HG02884 (cell line): ENCODE measurements around the gene CXCL11.
"Not testable (repeated sequence)": the region's sequence is repeated elsewhere in the genome, so short reads cannot be mapped to it uniquely, and the experiment has no call there.

Experiments
- ATAC-seq: cut with Tn5 transposase; IDR thresholded peaks from one replicate; pipeline ENCODE4 v1.9.1; 2021; ENCODE audit warnings: mild to moderate bottlenecking, moderate library complexity; ENCODE audit not compliant: unreplicated experiment

CXCL11 gene

DNA sequence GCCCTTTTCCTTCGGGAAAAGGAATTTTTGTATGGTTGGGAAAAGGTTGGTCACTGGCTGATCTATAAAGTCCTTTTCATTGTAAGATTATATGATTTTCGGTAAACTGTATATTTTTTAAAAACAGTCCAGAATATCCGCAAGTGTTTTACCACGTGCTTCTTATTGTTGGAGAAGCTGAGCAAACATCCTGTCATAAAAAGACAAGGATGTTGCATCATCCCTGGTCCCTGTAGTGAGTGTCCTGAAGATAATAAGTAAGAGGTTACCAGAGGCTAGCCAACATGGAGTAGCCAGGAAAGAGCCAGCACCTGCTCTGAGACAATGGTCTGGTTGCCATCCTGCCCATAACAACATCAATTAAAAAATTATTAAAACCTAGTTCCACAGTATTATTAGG is 33.7 kb downstream of the CXCL11 start:
- ATAC-seq = no peak

DNA sequence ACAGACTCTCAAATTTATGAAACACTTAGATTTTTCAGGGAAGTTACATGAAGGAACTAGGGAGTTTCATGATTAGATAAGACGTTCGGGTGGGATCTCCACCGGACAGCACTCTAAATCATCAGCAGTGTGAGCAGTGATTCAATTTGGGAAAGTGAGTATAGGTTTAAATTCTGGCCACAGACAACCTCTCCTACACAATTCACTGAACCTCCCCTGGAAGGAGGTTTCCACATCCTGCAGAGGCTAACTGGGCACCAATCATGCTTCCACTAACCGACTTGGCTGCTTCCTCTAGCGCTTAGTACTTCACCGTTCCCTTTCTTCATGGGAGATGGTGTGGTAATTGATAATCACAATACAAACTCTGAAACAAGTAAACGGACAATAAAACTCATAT is 34.2 kb downstream of the CXCL11 start:
- no peak for ATAC-seq

DNA sequence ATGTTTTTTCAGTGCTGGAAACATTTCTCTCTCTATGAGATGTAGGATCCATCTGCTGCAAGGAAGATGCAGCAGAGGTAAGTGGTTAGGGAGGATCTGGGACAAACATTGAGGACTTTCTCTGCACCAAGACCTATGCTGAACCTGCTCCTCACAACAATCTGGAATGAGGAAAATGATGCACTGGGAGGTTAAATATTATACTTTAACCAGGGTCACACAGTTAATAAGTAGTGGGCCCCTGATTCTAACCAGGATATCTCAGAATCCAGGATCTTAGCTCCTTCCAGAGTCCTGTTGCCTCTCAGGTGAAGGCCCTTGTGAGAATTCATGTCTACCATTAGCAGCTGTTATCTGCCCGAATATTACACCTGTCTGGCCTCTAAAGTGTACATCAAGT is 35.6 kb downstream of the CXCL11 start:
- no peak for ATAC-seq

DNA sequence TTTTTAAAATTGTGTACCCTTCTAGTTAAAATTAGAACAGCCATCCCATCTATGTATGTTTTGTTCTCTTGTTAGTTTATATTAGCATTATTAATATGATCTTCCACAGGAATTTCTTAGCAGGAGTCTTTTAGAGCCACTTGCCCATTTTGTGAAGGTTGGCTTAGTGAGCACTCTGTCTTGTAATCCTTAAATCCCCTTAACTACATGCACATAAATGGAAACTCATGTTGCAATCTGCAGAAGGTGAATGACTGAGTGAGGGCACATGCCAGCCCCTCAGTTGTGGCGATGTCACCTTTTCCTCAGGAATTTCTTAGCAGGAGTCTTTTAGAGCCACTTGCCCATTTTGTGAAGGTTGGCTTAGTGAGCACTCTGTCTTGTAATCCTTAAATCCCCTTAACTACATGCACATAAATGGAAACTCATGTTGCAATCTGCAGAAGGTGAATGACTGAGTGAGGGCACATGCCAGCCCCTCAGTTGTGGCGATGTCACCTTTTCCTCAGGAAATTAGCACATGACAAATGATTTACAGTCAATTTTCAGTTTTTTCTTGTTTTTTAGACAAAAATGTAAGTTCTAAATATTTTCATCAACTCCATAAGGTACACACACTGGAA is 37.2 kb downstream of the CXCL11 start:
- not testable (repeated sequence) for ATAC-seq

DNA sequence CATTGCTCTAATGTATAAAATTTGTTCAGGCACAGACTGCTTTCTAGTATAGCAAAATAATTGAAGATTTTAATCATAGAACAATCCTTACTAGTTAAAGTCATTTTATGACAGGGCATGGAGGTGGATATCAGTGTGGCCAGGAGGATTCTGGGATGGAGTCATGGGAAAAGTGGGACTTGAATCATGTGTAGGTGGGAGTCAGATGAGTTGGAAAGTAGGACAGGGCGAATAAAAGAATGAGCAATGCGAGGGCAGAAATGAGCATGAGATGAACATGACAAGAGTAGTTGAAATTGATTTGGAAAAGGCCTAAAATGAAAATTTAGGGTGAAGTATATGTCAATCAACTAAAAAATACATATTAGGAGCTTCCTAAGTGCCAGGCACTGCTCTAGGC is 37.9 kb downstream of the CXCL11 start:
- ATAC-seq = no peak

DNA sequence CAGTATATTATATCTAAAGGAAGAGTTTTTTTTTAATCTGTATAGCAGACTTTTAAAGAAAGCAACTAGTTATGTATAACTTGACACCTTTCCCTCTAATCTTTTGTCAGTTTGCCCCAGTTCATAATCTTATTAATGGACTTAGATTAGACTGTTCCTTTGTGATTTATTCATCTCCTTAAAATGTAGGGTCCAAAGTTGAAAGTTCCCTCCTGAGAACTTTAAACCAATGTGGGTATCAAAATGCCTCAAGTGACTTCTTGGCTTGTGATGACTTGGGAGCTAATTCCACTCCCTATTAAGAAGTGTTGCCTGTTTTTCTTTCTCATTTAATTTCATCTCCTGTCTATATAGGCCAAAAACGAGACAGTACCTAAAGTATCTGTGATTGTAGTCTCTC is 38.8 kb downstream of the CXCL11 start:
- ATAC-seq = no peak

DNA sequence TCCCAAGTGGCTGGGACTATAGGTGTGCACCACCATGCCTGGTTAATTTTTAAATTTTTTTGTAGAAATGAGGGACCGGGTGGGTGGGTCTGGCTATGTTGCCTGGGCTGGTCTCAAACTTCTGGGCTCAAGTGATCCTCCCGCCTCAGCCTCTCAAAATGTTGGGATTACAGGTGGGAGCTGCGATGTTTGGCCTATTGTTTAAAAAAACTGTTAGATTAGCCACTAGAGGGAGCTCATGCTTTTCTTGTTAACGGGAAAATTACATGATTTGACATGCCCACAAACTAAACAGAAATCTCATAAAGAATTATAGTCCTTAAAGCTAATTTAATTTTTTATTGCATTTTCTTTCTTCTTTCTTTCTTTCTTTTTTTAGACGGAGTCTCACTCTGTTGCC is 40.1 kb downstream of the CXCL11 start:
- ATAC-seq = no peak

DNA sequence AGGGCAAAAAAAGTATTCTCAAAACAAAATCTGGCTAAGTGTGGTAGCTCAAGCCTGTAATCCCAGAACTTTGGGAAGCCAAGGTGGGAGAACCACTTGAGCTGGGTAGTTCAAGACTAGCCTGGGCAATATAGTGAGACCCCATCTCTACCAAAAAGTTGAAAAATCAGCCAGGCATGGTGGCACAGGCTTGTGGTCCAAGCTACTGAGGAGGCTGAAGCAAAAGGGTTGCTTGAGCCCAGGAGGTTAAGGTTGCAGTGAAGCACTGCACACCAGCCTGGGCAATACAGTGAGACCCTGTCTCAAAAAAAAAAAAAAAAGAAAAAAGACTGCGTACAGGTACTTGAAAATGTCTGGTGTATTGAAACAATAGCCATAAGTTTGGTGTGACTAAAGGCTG is 43.4 kb downstream of the CXCL11 start:
- no peak for ATAC-seq

DNA sequence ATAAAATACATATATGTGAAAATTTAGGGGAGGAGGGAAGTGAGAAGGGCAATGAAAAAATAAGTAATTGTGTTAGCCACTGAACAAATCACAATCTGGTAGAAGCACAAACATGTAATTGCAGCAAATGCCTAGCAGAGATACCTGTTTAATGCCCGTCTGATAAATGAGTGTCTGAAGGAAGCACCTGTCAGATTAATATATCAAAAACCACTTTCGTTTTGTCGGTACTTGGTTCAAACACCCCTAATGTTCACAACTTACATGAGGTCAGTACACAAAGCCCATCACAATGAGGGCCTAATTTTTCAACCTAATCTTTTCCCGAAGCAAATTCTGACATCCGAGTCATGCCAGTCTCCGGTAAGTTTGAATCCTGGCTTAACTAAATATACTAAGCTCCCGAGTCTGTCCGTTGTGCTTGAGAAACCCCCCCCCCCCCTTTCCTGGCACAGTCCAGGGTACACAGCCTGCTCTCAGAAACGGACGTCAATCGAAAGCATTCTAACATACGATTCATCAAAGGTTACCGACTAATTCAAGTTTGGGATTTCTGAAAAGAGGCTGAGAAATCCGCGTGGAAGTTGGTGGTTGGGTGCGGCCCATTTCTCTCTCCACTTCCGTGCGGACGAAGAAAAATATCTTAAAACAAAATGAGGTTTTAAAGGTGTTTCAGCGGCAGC is 45.9 kb downstream of the CXCL11 start:
- ATAC-seq = no peak

DNA sequence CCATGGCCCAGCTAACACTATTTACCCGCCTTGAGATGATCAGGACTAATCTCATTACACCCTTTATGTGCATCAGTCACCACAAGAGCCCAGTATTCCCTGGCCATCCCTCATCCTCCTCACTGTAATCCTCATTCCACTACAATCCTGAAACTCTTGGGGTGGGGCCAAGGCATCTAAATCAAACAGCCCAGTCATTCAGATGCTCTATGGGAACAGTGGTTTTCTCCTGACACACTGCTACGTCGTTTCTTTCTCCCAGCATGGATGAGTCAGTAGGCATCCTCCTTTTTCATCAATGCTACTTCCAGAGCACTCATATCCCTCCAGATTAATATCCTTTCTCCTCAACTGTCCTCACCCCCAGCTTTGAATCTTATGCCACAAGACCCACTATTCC is 50.8 kb downstream of the CXCL11 start:
- no peak for ATAC-seq
